Panc1 (cell line): ENCODE results near the gene GNG5.

Experiments used
- CTCF ChIP-seq: fragments of 450-650 bp; IDR thresholded peaks from 2 replicates; pipeline ENCODE4 v1.5.1; 2017; ENCODE audit warnings: mild to moderate bottlenecking
- POLR2AphosphoS5 ChIP-seq: IDR thresholded peaks from 2 replicates; pipeline ENCODE4 v1.6.1; 2012; ENCODE audit warnings: mild to moderate bottlenecking, low read depth, low read length, moderate library complexity
- REST ChIP-seq, 2 experiments: IDR thresholded peaks; 2 replicates each; pipeline ENCODE4 v1.6.1; 2011 to 2012; ENCODE audit warnings: low read depth in 2 of 2, control low read depth in 1 of 2, low read length in 1 of 2, mild to moderate bottlenecking in 1 of 2, moderate library complexity in 1 of 2; ENCODE audit not compliant: insufficient read depth in 1 of 2
- SIN3A ChIP-seq: IDR thresholded peaks from 2 replicates; pipeline ENCODE4 v1.6.1; 2012; ENCODE audit warnings: low read depth, mild to moderate bottlenecking, low read length, moderate library complexity, borderline replicate concordance; ENCODE audit not compliant: insufficient read depth
- TCF7L2 ChIP-seq: IDR thresholded peaks from 2 replicates; pipeline ENCODE4 v1.6.1; 2011; ENCODE audit warnings: mild to moderate bottlenecking, low read depth, low read length, inconsistent platforms

GRCh38 chr1:84492726-84493125 is 13.7 kb downstream of the GNG5 start:
- TF ChIP-seq CTCF: 0 out of 2 replicates have a peak, but pooled peaks have one; percentile 28
- no peak for TF ChIP-seq TCF7L2
- TF ChIP-seq SIN3A: no peak
- no peak for TF ChIP-seq POLR2AphosphoS5
- no peak for TF ChIP-seq REST (IDR thresholded peaks at IDR 0.05; ENCODE audit: insufficient read depth in 1 of 2, low read depth in 2 of 2, low read length in 1 of 2)
